GM12874 (cell line): ENCODE data around the gene BCAS3.

Source experiments
- TF ChIP-seq, protein P1 (sequence below): IDR thresholded peaks from 2 replicates; pipeline ENCODE4 v1.5.1; 2011; ENCODE audit warnings: low read depth, mild to moderate bottlenecking, control low read depth, low read length, moderate library complexity; ENCODE audit not compliant: insufficient read depth

BCAS3 gene

DNA sequence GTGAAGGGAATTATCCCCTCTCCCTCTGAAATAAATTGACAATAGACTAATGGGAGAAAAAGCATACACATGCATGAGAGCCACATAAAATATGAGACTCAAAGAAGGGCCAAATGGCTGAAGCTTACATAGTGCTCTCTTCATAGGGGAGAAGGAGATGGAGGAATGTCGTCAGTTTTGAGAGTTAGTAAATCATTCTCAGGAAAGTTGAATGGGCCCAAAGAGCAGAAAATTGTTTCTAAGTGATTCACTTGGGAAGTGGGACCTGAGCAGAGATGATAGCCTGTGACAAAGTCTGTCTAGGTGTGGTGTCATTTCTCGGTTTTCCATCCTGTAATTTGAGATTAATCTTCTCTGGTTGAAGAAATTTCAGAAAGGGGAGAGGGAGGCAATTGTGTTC is 35.0 kb downstream of the BCAS3 start:
- TF ChIP-seq, protein P1, sequence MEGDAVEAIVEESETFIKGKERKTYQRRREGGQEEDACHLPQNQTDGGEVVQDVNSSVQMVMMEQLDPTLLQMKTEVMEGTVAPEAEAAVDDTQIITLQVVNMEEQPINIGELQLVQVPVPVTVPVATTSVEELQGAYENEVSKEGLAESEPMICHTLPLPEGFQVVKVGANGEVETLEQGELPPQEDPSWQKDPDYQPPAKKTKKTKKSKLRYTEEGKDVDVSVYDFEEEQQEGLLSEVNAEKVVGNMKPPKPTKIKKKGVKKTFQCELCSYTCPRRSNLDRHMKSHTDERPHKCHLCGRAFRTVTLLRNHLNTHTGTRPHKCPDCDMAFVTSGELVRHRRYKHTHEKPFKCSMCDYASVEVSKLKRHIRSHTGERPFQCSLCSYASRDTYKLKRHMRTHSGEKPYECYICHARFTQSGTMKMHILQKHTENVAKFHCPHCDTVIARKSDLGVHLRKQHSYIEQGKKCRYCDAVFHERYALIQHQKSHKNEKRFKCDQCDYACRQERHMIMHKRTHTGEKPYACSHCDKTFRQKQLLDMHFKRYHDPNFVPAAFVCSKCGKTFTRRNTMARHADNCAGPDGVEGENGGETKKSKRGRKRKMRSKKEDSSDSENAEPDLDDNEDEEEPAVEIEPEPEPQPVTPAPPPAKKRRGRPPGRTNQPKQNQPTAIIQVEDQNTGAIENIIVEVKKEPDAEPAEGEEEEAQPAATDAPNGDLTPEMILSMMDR, result no peak

DNA sequence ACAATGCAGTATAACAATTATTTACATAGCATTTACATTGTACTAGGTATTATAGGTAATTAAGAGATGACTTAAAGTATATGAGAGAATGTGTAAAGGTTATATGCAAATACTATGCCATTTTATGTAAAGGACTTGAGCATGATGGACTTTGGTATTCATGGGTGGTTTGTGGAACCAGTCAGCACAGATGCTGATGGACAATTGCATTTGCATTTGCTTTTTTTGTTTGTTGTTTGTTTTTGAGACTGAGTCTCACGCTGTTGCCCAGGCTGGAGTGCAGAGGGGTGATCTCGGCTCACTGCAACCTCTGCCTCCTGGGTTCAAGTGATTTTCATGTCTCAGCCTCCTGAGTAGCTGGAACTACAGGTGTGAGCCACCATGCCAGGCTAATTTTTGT is 36.0 kb downstream of the BCAS3 start:
- TF ChIP-seq, protein P1, result no peak

DNA sequence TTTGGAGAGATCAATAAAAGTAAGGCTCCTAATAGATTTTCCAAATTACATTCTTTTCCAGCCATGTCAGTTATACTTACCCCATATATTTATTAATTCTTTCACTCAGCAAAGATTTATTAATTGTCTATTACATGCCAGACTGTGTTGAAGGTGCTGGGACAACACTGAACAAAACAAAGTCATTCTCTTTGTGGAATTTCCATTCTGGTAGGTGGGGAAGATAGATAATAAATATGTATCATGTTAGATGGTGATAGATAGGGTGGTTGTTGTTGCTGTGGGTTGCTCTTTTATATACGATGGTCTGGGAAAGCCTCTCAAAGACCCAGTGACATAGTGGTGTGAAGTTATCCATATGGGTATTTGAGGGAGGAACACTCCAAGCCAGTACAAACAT is 39.1 kb downstream of the BCAS3 start:
- TF ChIP-seq, protein P1, result no peak

DNA sequence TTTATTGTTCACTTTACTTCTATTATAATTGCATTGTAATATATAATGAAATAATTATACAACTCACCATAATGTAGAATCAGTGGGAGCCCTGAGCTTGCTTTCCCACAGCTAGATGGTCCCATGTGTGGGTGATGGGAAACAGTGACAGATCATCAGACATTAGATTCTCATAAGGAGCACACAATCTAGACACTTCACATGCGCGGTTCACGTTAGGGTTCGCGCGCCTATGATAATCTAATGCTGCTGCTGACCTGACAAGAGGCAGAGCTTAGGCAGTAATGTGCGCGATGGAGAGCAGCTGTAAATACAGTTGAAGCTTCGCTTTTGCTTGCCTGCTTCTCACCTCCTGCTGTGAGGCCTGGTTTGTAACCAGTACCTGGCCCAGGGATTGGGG is 40.2 kb downstream of the BCAS3 start:
- TF ChIP-seq, protein P1, result no peak

DNA sequence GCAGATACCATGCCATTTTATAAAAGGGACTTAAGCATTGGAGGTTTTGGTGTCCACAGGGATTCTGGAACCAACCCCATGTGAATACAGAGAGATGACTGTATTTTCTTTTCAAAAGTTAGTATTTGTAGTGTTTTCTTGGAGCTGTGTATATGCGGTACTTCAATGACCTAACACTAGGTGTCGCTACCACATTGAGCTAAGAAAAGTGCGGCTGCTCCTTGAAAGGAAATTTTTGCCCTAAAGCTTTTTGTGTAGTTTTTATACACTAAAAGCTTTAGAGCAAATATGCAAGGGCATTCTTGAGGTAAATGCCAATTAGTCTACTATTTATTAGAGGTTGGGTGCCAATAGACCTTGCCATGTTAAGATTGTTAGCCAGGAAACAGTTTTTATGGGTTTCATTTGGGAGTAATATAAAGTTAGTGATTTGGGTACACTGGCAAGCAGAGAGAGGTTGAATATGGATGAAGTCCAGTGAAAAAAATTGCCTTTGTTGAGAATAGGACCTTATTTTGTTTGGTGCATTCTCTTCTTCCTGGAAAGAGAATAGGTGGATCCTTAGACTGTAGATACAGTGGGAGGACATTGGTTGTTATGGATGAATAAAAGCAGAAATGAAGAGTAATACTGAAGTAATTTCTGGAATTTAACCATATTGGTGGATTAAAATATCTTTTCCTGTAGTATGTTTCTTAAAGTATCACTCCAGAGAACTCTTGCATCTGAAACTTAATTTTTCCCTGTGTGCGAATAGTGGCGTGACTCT is 43.3 kb downstream of the BCAS3 start:
- TF ChIP-seq, protein P1, result peak; percentile 68

DNA sequence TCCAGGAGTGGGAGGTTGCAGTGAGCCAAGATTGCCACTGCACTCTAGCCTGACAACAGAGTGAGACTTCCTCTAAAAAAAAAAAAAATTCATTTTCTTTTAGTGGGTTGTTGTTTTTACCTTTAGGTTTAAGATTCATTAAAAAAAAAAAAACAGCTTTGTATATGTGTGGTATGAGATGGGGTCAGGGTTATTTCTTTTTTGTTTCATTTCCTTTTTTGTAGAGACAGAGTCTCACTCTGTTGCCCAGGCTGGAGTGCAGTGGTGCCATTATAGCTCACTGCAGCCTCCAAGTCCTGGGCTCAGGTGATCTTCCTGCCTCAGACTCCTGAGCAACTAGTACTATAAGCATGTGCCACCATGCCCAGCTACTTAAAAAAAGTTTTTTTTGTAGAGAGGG is 47.0 kb downstream of the BCAS3 start:
- TF ChIP-seq, protein P1, result no peak

DNA sequence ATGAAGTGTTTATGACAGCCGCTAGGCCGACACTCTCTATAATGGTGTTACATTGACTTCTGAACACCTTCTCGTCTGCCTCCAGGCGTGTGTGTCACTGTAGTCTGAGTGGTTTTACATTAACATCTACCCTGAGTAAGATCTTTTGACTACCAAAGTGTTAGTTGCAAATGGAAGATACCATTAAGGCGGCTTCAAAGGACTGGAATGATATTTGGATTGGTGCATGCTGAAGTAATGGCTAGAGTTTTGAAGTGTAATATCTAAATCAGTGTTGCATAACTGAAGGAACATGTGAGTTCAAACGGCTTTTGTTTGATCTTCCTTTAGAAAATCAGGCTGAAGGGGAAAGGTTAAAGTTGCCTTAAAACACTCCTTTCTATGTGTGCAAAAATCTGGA is 52.2 kb downstream of the BCAS3 start:
- TF ChIP-seq, protein P1, result no peak
